DMS114 treated with DMSO at 0.1 percent for 48 hours (cell line): Measurements from ENCODE around the gene SLC12A5.

Experiments
- DNase-seq: peaks from one replicate; lab custom pipeline; 2025; ENCODE audit not compliant: unreplicated experiment; lab: John Stamatoyannopoulos, UW

The SLC12A5 gene

GRCh38 chr20:46025376-46025783 lies 3.6 kb upstream of the SLC12A5 start:
- no peak for DNase-seq

GRCh38 chr20:46027245-46027853 lies 1.7 kb upstream of the SLC12A5 start:
- no peak for DNase-seq

- DNase-seq = no peak
Measured at GRCh38 chr20:46028110-46028509, 905 bp upstream of the SLC12A5 start.

- DNase-seq = no peak
Measured at GRCh38 chr20:46030284-46031013, 1.4 kb downstream of the SLC12A5 start.

GRCh38 chr20:46031014-46031569 lies 2.1 kb downstream of the SLC12A5 start:
- DNase-seq = no peak

- no peak for DNase-seq
Measured at GRCh38 chr20:46031701-46032254, 2.8 kb downstream of the SLC12A5 start.

- no peak for DNase-seq
Measured at GRCh38 chr20:46034039-46034438, 5.0 kb downstream of the SLC12A5 start.

GRCh38 chr20:46035253-46035652 lies 6.2 kb downstream of the SLC12A5 start:
- DNase-seq = no peak

GRCh38 chr20:46035713-46036112 lies 6.7 kb downstream of the SLC12A5 start:
- no peak for DNase-seq

- DNase-seq = no peak
Measured at GRCh38 chr20:46036370-46036769, 7.4 kb downstream of the SLC12A5 start.

GRCh38 chr20:46037036-46037435 lies 8.0 kb downstream of the SLC12A5 start:
- DNase-seq = no peak

GRCh38 chr20:46040902-46041535 lies 12.0 kb downstream of the SLC12A5 start:
- no peak for DNase-seq

- no peak for DNase-seq
Measured at GRCh38 chr20:46043556-46043955, 14.5 kb downstream of the SLC12A5 start.

- no peak for DNase-seq
Measured at GRCh38 chr20:46044896-46045295, 15.9 kb downstream of the SLC12A5 start.

- DNase-seq = no peak
Measured at GRCh38 chr20:46046588-46047310, 17.7 kb downstream of the SLC12A5 start.

- no peak for DNase-seq
Measured at GRCh38 chr20:46047821-46048220, 18.8 kb downstream of the SLC12A5 start.

- DNase-seq = no peak
Measured at GRCh38 chr20:46049190-46049589, 20.2 kb downstream of the SLC12A5 start.

GRCh38 chr20:46049815-46050214 lies 20.8 kb downstream of the SLC12A5 start:
- no peak for DNase-seq

- DNase-seq = no peak
Measured at GRCh38 chr20:46050444-46050843, 21.4 kb downstream of the SLC12A5 start.

GRCh38 chr20:46050885-46051284 lies 21.9 kb downstream of the SLC12A5 start:
- no peak for DNase-seq
